ENCODE results near the gene GPR152. TPM values are rescaled to one million over a fixed set of nuclear protein-coding genes. Genes with fewer than 3 reads are reported as not detected.

The GPR152 gene
- total RNA-seq, 4 donors from 2014 or later = not detected

- WGBS, 2 donors = 64 to 70% methylated on average over 10 to 15 of the region's 15 CpGs
- no peak for DNase-seq (ENCODE audit: low spot score in 2 of 2)
- TF ChIP-seq CTCF (IDR thresholded peaks at IDR 0.05) (no peak), POLR2A (IDR thresholded peaks at IDR 0.05) (no peak)
- H3K4me3 ChIP-seq (ENCODE audit: low read depth, poor library complexity, severe bottlenecking) = no peak overlapping the region
- intact Hi-C loops (cut with DNase I; ENCODE audit: low total_unique reads) = no loop called here
Measured at GRCh38 chr11:67410369-67410831, 42.1 kb downstream of the GPR152 start.

GRCh38 chr11:67409781-67410368 is 42.7 kb downstream of the GPR152 start:
- no peak overlapping the region for H3K4me3 ChIP-seq (ENCODE audit: low read depth, poor library complexity, severe bottlenecking)
- DNase-seq (ENCODE audit: low spot score in 2 of 2) = no peak
- no peak for TF ChIP-seq CTCF (IDR thresholded peaks at IDR 0.05)
- no peak for TF ChIP-seq POLR2A (IDR thresholded peaks at IDR 0.05)
- intact Hi-C loops (cut with DNase I; ENCODE audit: low total_unique reads) = no loop called here
- 28 to 35% methylated on average over 8 to 13 of the region's 13 CpGs for WGBS, 2 donors

- TF ChIP-seq POLR2A (IDR thresholded peaks at IDR 0.05) (no peak), CTCF (IDR thresholded peaks at IDR 0.05) (no peak)
- intact Hi-C loops (cut with DNase I; ENCODE audit: low total_unique reads) = no loop called here
- no peak overlapping the region for H3K4me3 ChIP-seq (ENCODE audit: low read depth, poor library complexity, severe bottlenecking)
- no peak for DNase-seq (ENCODE audit: low spot score in 2 of 2)
- 64 to 77% methylated on average over 23 to 24 of the region's 24 CpGs for WGBS, 2 donors
Measured at GRCh38 chr11:67409261-67409666, 43.3 kb downstream of the GPR152 start.

GRCh38 chr11:67408437-67409200 is 43.9 kb downstream of the GPR152 start:
- no peak overlapping the region for H3K4me3 ChIP-seq (ENCODE audit: low read depth, poor library complexity, severe bottlenecking)
- TF ChIP-seq CTCF (IDR thresholded peaks at IDR 0.05) (no peak), POLR2A (IDR thresholded peaks at IDR 0.05) (no peak)
- intact Hi-C loops (cut with DNase I; ENCODE audit: low total_unique reads) = no loop called here
- 72 to 77% methylated on average over 8 to 10 of the region's 18 CpGs for WGBS, 2 donors
- no peak for DNase-seq (ENCODE audit: low spot score in 2 of 2)

GRCh38 chr11:67407688-67408163 is 44.8 kb downstream of the GPR152 start:
- 61 to 66% methylated on average over 10 to 12 of the region's 12 CpGs for WGBS, 2 donors
- no peak for DNase-seq (ENCODE audit: low spot score in 2 of 2)
- no peak overlapping the region for H3K4me3 ChIP-seq (ENCODE audit: low read depth, poor library complexity, severe bottlenecking)
- TF ChIP-seq POLR2A (IDR thresholded peaks at IDR 0.05) = no peak
- no peak for TF ChIP-seq CTCF (IDR thresholded peaks at IDR 0.05)
- intact Hi-C loops (cut with DNase I; ENCODE audit: low total_unique reads) = no loop called here
